Endothelial cell (in vitro differentiated cells): ENCODE results near the gene TBP. TPM values are rescaled to one million over a fixed set of nuclear protein-coding genes. Genes with fewer than 3 reads are reported as not detected.

Source experiments
- DNase-seq: peaks from one replicate; pipeline ENCODE4 v3.0.0; 2021; ENCODE audit warnings: low spot score
- H3K27ac Mint-ChIP-seq: one replicate; pipeline ENCODE4 v1.8.0; 2021; ENCODE audit warnings: mixed read lengths, inconsistent platforms; ENCODE audit not compliant: unreplicated experiment
- H3K27me3 Mint-ChIP-seq: one replicate; pipeline ENCODE4 v1.8.0; 2021; ENCODE audit warnings: mild to moderate bottlenecking, moderate library complexity, mixed read lengths, inconsistent platforms; ENCODE audit not compliant: unreplicated experiment
- H3K36me3 Mint-ChIP-seq: one replicate; pipeline ENCODE4 v1.8.0; 2021; ENCODE audit warnings: mild to moderate bottlenecking, low read depth, mixed read lengths, inconsistent platforms; ENCODE audit not compliant: unreplicated experiment
- H3K4me1 Mint-ChIP-seq: one replicate; pipeline ENCODE4 v1.8.0; 2021; ENCODE audit warnings: mild to moderate bottlenecking, mixed read lengths, inconsistent platforms; ENCODE audit not compliant: unreplicated experiment
- H3K4me3 Mint-ChIP-seq: one replicate; pipeline ENCODE4 v1.8.0; 2021; ENCODE audit warnings: mild to moderate bottlenecking, mixed read lengths, inconsistent platforms; ENCODE audit not compliant: unreplicated experiment
- H3K9me3 Mint-ChIP-seq: one replicate; pipeline ENCODE4 v1.8.0; 2021; ENCODE audit warnings: mixed read lengths, inconsistent platforms; ENCODE audit not compliant: unreplicated experiment
- total RNA-seq: library from RNA; stranded (reverse); fragmentation: NEBNext Ultra II Directional; extraction: Animal tissue kit (Norgen Biotek cat#: 25700); gene quantifications from one replicate; pipeline ENCODE4 v1.2.1, GENCODE V29; 2021; ENCODE audit not compliant: unreplicated experiment
- TF ChIP-seq, protein P1 (sequence below): fragments of 200-600 bp; sonication (generic); IDR thresholded peaks from one replicate; pipeline ENCODE4 v1.5.0; 2021; ENCODE audit warnings: antibody characterized with exemption; ENCODE audit not compliant: unreplicated experiment

Gene TBP
- total RNA-seq, 1 donor from 2014 or later, result 17.1 TPM

DNA sequence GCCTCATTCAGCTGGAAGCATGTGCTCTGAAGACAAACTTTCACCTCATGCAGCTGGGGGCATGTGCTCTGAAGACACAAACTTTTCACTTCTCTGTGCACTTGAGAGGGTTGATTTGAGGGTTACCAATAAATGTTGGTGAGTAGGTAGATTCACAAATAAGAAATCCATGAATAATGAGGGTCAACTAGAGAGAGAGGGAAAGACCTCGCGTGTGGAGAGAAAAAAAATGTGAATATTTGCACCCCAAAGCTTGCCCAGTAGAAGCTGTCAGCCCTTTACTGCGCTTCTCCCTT is 44.5 kb upstream of the TBP start:
- no peak for DNase-seq
- Mint-ChIP-seq H3K27ac (no peak overlapping the region), H3K9me3 (no peaks in the 10 kb centered on the region), H3K4me3 (no peak overlapping the region), H3K27me3 (peaks cover 2% of the 10 kb centered on the region), H3K4me1 (no peaks in the 10 kb centered on the region), H3K36me3 (no peaks in the 10 kb centered on the region)
- TF ChIP-seq, protein P1, sequence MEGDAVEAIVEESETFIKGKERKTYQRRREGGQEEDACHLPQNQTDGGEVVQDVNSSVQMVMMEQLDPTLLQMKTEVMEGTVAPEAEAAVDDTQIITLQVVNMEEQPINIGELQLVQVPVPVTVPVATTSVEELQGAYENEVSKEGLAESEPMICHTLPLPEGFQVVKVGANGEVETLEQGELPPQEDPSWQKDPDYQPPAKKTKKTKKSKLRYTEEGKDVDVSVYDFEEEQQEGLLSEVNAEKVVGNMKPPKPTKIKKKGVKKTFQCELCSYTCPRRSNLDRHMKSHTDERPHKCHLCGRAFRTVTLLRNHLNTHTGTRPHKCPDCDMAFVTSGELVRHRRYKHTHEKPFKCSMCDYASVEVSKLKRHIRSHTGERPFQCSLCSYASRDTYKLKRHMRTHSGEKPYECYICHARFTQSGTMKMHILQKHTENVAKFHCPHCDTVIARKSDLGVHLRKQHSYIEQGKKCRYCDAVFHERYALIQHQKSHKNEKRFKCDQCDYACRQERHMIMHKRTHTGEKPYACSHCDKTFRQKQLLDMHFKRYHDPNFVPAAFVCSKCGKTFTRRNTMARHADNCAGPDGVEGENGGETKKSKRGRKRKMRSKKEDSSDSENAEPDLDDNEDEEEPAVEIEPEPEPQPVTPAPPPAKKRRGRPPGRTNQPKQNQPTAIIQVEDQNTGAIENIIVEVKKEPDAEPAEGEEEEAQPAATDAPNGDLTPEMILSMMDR, result no peak

DNA sequence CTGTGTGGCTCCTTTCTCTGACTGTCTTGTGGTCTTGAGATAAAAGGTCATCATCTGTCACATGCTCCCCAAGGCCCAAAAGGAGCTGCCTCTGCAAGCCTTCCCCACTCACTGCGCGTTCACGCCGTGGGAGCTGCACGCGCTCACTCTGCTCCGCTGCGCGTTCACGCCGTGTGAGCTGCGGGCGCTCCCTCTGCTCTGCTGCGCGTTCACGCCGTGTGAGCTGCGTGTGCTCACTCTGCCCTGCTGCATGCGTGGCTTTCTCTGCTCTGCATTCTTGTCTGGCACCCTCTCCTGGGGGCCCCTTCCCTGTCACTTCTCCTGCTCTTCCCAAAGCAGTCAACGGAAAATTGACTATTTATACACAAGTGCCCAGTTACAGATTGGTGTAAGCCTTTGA is 43.5 kb upstream of the TBP start:
- Mint-ChIP-seq H3K4me3 (no peak overlapping the region), H3K27me3 (peaks cover 2% of the 10 kb centered on the region), H3K9me3 (no peaks in the 10 kb centered on the region), H3K27ac (no peak overlapping the region), H3K36me3 (no peaks in the 10 kb centered on the region), H3K4me1 (no peaks in the 10 kb centered on the region)
- TF ChIP-seq, protein P1, result no peak
- DNase-seq, result no peak

DNA sequence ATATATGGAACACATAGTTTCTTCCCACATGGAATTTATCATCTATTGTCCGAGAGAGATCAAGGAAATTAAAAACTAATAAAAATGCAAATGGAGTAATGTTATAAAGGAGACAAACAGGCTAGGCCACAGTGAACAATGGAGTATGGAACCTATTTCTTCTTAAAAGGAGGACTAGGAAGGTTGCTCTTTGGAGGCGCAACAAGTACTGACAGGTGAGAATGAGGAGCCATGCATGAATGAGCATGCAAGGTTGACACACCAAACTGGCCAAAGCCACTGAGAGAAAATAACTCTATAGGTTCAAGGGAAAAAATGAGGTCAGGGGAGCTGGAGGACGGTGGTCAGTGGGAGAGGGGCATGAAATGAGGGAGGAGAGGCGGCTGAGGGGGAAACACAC is 41.9 kb upstream of the TBP start:
- TF ChIP-seq, protein P1, result no peak
- H3K27me3 Mint-ChIP-seq, result no peaks in the 10 kb centered on the region
- DNase-seq, result no peak
- H3K36me3 Mint-ChIP-seq, result no peaks in the 10 kb centered on the region
- H3K27ac Mint-ChIP-seq, result no peak overlapping the region
- no peaks in the 10 kb centered on the region for H3K9me3 Mint-ChIP-seq
- H3K4me1 Mint-ChIP-seq, result no peaks in the 10 kb centered on the region
- H3K4me3 Mint-ChIP-seq, result no peak overlapping the region

DNA sequence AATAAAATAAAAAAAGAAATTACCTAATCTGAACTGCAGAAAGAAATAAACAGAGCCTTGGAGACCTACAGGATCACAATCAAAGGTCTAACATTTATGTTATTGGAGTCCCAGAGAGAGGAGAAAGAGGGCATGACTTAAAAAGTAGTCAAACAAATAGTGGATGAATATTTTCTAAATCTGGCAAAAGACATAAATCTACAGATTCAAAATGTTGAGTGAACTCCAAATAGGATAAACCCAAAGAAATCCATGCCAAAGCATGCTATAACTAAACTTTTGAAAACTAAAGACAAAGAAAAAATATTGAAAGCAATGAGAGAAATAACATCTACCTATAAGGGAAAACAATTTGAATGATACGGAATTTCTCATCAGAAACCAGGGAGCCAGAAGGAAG is 39.3 kb upstream of the TBP start:
- DNase-seq, result no peak
- Mint-ChIP-seq H3K36me3 (no peaks in the 10 kb centered on the region), H3K27ac (no peak overlapping the region), H3K9me3 (no peaks in the 10 kb centered on the region), H3K27me3 (peaks cover 3% of the 10 kb centered on the region), H3K4me1 (no peaks in the 10 kb centered on the region), H3K4me3 (no peak overlapping the region)
- TF ChIP-seq, protein P1, result no peak

DNA sequence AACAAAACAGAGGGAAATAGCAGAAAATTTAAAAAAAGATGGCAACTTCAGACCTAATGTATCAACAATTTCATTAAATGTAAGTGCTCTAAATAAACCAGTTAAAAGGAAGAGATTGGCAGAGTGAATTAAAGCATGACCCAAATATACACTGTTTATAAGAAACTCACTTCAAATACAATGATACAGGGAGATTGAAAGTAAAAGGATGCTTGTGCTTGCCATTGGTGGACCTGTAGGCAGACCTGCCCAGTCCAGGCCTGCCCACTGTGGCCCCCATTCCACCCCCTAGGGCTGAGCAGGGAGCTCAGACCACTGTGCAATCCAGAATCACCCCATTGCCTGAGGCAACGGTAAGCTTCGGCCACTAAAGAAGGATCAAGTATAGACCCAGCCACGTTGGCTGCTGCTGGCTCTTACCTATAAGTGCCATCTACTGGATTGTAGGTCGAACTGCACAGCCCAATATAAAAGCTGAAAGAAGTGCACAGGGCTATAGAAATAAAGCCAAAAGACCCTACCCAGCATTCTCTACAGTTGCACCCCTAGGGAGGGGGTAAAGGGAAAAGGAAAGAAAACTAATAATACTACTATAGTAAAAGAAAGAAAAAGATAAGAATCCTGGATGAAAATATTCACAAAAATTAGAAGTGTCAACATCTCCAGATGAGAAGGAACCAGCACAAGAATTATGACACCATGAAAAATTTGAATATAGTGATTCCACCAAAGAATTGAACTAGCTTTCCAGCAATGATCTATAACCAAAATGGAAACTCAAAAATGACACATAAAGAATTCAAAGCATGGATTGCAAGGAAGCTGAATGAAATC is 37.2 kb upstream of the TBP start:
- Mint-ChIP-seq H3K27ac (no peak overlapping the region), H3K4me1 (no peaks in the 10 kb centered on the region), H3K27me3 (peaks cover 3% of the 10 kb centered on the region), H3K4me3 (no peak overlapping the region), H3K36me3 (no peaks in the 10 kb centered on the region), H3K9me3 (no peaks in the 10 kb centered on the region)
- peak; percentile 40 for DNase-seq
- TF ChIP-seq, protein P1, result peak; percentile 69
